ENCODE data around the gene NR2C2AP. TPM values are rescaled to one million over a fixed set of nuclear protein-coding genes. Genes with fewer than 3 reads are reported as not detected.

NR2C2AP gene
- total RNA-seq, 1 donor from 2014 or later: 43.9 TPM

DNA sequence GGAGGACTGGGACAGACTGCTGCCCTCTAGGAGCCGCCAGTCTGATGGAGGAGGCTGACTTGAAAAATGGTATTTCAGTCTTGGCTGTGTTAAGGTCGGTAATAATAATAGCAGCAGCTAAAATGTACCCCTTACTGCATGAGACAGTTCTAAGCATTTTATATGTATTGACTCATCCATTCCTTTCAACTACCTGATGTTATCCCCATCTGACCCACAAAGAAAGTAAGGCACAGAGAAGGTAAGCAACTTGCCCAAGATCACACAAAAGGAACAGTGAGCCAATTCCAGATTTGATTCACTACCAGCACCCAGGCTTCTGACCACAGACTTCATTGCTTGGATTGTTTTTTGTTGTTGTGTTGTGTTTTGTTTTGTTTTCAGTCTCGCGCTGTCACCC, 12.6 kb upstream of the NR2C2AP start:
- intact Hi-C loops (cut with micrococcal nuclease): no loop called here

GRCh38 chr19:19214892-19215291, 11.7 kb upstream of the NR2C2AP start:
- intact Hi-C loops (cut with micrococcal nuclease): no loop called here

- intact Hi-C loops (cut with micrococcal nuclease): no loop called here
These were observed 10.9 kb upstream of the NR2C2AP start for GRCh38 chr19:19214159-19214490.

GRCh38 chr19:19213426-19214158, 10.4 kb upstream of the NR2C2AP start:
- intact Hi-C loops (cut with micrococcal nuclease): no loop called here

DNA sequence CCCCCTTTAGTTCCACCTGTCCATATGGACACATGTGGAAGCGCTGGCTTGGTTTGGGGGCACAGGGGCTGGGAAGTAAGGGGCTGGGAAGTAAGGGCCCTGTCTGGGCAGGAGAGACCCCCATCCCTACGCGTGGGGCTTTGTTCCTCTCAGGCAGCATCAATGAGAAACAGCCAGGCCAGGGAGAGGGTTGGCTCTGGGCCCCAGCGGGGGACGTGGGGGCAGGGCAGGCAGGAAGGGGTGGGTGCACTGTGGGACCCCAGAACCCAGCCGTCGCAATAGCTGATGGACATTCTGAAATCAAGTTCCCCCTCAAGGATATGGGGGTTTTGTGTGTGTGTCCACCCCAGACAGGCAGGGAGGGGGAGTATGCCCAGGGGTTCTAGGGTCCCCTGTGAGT, 9.7 kb upstream of the NR2C2AP start:
- intact Hi-C loops (cut with micrococcal nuclease): no loop called here

DNA sequence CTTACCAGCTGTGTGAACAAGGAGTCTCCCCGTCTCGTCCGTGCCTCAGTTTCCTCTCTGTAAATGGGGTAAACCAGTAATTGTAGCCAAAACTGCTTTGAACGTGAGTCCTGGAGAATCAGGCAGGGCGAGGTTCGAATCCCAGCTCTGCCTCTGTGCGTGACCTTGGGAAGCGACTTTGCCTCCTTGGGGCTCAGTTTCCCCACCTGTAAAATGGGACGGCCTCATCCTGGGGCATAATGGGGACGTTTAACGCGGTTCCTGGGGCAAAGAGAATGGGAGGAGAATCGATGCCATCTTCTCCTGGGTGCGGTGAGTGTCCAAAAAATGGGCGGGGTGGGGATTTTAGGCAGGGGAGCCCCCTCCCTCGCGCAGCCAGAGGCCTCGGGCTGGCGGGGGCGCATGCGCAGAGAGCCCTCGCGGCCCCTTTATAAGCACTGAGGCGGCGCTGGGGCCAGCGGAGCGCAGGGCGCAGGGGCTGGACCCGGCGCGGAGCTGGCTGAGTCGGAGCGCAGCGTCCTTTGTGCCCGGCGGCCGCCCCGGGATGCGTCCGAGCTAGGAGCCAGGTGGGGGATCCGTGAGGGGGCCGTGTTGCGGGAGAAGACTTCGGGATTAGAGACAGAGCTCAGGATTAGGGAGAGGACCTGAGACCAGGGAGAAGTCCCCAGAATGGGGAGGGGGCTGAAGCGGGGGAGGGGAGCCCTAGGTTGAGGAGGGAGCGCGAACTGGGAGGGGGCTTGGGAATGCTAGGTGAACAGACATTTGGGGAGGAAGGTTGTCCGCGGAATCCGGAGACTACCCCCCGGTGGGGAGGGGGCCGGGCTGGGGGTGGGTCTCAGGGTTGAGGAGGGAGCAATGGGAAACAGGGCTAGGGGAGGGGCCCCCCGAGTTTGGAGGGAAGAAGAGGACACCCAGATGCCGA, 8.5 kb upstream of the NR2C2AP start, which contains the start of gene NCAN:
NCAN (plus strand) TSS at position 460 of the 922 bp plus-strand sequence. CDS start 4,996 bp downstream, outside the sequence.
- intact Hi-C loops (cut with micrococcal nuclease): no loop called here

GRCh38 chr19:19209372-19209771, 6.2 kb upstream of the NR2C2AP start:
- intact Hi-C loops (cut with micrococcal nuclease): no loop called here

- intact Hi-C loops (cut with micrococcal nuclease): no loop called here
These were observed 4.7 kb upstream of the NR2C2AP start for GRCh38 chr19:19207637-19208572.

DNA sequence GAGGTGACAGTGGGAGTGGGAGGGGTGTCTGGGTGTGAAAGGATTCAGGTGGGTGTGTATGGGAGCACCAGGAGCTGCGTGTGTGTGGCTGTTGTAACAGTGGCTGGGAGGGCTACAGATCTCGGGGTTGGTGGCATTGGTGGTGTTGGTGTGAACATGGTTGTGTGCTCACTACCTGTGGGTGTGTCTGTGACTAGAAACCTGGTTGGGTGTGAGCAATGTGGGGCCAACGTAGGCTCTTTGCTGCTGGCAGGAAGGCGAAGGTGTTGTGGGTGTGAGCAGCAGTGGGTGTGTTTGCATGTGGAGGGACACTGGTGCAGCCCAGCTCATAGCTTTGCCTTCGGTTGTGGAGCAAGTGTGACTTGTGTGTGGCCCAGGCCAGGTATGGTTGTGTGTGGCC, 3.7 kb upstream of the NR2C2AP start:
- intact Hi-C loops (cut with micrococcal nuclease): no loop called here

GRCh38 chr19:19205416-19206410, 2.5 kb upstream of the NR2C2AP start:
- intact Hi-C loops (cut with micrococcal nuclease): no loop called here

- intact Hi-C loops (cut with micrococcal nuclease): no loop called here
These were observed 967 bp upstream of the NR2C2AP start for GRCh38 chr19:19204181-19204580.

DNA sequence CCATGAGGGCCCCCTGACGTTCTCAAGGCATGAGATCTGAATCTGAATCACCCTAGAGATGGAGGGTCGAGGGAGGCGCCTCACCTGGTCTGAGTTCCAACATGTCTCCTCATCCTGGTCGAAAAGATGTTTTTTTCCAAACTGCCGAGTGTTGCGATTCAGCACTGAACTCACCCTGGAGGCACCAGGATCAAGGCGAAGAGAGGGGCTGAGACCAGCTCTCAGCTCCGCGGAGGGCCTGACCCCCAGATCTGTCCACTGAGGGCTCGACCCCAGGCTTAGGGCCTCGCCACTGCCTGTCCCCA, 555 bp downstream of the NR2C2AP start:
- intact Hi-C loops (cut with micrococcal nuclease): loop anchor here (1.0 kb wide), 1 partner anchor 10 kb away; the partner anchor contains the start of genes BORCS8 and RFXANK

GRCh38 chr19:19201697-19202630, 1.2 kb downstream of the NR2C2AP start:
- intact Hi-C loops (cut with micrococcal nuclease): no loop called here

- intact Hi-C loops (cut with micrococcal nuclease): loop anchor here (2.0 to 5.0 kb wide), 4 partner anchors 31 to 277 kb away; partner anchors contain the start of genes COPE, DDX49 and GATAD2A
These were observed 9.3 kb downstream of the NR2C2AP start for GRCh38 chr19:19193926-19194325.

GRCh38 chr19:19192910-19193423, 10.2 kb downstream of the NR2C2AP start:
- intact Hi-C loops (cut with micrococcal nuclease): loop anchor here (1.0 to 5.0 kb wide), 8 partner anchors 10 to 296 kb away; partner anchors contain the start of genes ARMC6, COPE, DDX49 and GATAD2A

DNA sequence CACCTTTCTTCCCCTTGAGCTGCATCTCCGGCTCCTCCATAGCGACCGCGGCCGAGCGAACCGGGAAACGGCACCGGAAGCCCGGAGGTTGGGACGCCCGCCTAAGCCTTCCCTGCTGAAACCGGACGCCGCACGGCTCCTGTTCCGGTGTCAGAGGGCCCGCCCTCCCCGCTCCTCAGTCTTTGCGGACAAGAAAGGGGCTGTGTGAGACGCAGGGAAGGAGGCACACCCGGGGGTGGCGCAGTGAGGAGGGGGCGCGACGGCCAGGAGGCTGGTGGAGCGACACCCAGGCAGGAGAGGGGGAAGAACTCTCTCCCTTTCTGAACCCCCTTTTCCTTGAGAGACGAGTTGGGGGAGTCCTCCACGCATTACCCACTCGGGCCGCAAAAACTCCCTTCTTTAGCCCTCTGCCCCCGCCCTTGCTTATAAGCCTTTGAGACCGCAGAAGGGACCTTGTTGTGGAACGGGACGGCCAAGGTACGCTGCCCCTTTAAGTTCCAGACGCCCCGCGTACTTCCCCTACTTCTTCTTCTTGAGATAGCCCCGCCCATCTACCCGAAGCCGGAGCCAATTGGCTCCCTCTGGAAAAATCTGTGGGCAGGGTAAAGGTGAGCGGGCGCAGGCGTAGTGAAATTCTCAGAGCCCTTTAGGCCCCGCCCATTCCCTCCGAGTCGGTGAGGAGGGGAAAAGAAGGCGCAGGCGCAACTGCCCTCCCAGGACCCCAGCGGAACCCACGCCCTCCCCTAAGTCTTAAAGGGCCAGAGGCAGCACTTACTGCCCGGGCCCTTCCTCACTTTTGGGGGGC, 10.9 kb downstream of the NR2C2AP start, which contains the start of the genes BORCS8 and RFXANK:
BORCS8 (minus strand) TSS at position 75 of the 805 bp plus-strand sequence; CDS start at position 40, 35 bp downstream.
RFXANK (plus strand) TSS at position 181 of the 805 bp plus-strand sequence. CDS start 1,689 bp downstream, outside the sequence.
- intact Hi-C loops (cut with micrococcal nuclease): loop anchor here (1.0 to 5.0 kb wide), 8 partner anchors 11 to 297 kb away; partner anchors contain the start of genes ARMC6, COPE, DDX49 and GATAD2A

DNA sequence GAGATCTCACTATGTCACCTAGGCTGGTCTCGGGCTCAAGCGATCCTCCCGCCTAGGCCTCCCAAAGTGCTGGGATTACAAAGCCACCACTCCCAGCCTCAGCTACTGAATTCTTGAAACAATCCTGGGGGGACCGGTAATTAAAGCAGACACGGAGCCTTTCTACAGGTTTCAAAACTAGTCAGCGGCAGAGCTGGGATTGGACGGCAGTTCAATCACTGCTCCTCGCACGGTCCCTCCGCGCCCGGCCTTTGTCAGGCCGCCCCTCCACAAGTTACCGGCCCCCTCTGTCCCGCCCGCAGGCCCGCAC, 11.5 kb downstream of the NR2C2AP start:
- intact Hi-C loops (cut with micrococcal nuclease): loop anchor here (1.0 to 5.0 kb wide), 8 partner anchors 12 to 298 kb away; partner anchors contain the start of genes ARMC6, COPE, DDX49 and GATAD2A

Measured in T-helper 2 cell treated with Interferon-gamma antibody and Interleukin-4, amounts not matched to agents 100 ng/mL and 5 ng/mL, for 36 hours (primary cell).